GM19240 (cell line): Measurements from ENCODE around the gene CCDC12.

Source experiments
- DNase-seq: peaks from one replicate; pipeline ENCODE4 v3.0.0; 2011; ENCODE audit warnings: low spot score; ENCODE audit not compliant: insufficient read length

Gene CCDC12

DNA sequence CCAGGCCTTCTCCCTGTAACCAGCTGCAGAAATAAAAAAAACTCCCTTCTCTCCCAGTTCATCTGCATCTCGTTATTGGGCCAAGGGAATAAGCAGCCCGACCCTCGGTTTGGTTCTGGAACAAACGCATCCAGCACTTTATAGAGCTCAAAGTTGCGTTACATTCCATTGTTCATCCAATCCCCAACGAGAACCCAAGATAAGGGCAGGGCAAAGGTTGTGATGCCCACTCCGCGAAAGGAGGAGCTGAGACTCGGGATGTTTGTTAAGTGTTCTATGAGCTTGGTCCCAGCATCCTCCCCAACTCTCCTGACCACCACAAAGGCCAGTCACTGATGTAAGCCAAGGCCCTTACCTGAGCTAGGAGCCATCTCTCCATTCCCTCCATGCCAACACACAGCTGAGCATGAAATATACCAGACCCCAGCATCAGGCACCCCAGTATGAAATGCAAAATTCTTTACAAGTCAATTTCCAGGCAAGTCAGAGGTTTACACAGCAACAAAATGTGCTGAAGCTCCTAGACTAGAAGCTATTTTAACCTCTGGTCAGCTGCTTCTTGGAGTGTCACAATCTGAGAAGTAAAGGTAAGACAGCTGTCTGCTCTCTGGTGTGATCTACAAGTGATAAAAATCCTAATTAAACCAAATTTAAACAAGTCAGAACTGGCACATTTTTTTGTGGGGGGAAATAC lies 17.9 kb downstream of the CCDC12 start:
- DNase-seq = no peak

DNA sequence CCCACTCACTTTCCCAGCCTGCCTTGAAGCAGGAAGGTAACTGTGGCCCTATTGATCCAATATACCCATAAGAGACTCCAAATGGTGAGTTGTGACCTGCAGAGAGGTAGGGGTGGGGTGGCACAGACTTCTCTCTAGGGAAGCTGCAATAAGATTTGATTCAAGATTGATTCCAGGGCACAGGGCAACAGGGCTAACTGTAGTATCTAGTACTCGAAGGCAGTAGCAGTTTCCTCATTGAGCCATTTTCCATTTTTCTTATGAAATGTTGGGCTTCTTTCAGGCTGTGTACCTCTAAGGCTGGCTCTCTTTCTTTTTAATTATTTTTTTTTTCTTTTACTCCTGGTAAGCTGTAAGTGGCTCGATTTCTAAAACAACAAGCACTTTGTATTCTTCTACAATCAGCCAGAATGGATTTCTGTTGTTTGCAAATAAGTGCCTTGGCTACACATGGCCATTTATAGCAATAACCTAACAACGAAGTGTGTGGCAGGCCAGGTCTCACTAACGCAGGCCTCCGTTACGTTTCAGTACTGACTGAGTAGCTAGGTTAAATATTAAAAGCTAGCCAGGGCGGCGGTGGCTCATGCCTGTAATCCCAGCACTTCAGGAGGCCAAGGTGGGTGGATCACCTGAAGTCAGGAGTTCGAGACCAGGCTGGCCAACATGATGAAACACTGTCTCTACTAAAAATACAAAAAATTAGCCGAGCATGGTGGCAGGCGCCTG lies 19.3 kb downstream of the CCDC12 start:
- no peak for DNase-seq

DNA sequence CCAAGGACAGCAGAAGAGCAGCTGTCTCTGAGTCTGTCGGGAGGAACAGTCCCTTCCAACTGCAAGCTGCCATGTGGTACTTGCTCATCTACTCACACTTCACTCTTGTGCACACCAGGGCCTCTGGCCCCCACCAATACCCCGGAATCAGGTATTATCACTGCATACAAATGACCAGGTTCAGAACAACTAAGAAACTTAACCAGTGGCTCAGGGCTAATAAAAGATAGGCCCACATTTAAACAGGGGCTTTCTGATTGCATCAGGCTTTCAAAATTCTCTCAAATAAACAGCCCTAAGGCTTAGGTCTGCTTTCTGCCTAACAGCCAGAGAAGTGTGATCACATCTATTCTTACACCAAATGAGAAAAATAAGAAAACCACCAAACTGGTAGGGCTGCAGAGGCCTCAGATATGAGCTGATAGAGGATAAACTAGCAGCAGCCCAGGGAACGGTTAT lies 20.7 kb downstream of the CCDC12 start:
- no peak for DNase-seq

DNA sequence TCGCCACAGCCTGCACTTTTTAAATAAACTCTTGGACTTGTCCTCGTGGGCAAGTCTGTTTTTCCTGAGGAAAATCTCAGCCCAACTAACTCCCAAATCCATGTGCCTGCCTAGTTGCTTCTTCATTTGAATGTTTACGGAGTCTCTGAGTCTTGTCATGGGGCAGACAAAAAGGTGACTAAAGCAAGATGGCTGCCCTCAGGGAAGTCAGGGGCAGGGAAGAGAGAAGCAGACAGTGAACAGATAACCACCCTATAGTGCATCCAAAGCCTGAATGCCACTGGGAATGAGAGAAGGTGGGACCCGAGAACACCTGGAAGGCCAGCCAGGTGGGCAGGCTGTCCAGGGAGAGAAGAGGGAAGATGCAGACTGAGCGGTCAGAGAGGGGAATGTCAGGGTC lies 21.4 kb downstream of the CCDC12 start:
- no peak for DNase-seq

DNA sequence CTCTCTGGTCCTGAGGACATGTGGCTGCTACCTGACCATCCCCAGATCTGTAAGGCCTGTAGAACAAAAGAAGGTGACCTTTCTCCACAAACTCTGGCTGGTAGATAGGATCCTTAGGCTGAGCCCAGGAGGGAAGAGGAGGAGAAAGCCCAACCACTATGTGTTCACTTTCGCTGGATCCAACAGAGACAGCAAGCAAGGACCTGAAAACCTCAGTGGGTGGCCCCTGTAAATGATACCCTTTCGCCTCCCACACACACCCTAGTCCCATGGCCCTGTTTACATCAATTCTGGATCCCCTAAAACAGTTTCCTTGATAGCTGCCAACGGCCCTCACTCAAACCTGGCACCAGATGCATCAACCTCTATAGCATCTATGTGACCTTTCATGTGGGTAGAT lies 22.4 kb downstream of the CCDC12 start:
- DNase-seq = no peak

DNA sequence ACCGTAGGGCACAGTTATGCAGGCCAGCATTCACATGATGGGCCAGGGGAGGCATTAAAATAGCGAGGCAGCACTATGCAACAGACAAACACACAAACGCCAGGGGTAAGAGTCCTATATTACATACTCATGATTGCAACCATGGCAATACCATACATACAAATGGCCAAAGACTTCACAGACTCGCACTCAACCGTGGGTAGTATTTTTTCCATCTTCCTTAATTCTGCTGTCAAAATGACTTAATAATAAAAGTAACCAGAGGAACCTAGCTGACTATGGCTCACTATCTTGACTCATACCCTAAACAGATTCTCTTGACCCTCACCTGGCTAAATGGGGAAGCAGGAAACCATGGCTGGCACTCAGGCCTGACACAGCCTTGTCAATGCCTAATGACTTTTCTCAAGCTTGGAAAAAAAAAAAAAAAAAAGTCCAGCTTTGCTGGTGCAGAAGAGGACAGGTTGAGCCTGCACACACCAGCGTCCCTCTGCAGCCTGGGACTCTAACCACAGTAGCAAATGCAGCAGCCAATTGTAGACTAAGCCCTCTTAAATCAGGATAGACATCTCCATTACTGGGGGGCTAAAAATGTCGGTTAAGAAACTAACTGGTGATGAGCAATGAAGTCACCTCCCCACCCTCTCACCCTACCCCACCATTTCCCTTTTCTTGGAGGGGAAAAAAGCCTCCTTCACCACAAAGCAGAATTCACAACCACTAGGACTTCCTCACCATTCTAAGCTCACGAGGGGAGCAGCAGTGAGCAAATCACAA lies 23.1 kb downstream of the CCDC12 start:
- no peak for DNase-seq

DNA sequence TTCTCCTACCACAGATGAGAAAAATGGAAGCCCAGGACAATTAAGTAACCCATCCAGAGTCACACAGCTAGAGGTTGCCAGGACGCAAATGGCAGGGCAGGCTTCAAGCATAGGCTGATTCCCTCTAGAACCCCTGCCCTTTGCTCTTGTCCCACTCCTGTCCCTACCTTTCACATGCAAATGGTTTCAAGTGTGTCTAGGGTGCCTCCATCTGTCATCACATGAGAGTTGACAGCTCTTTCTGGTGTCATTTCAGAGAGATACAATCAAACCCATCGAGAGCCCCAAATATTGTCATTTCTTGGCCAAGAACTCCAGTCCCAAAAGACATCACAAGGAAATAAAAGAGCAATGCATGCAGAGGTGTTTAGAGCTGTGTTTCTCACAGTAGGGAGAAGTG lies 23.7 kb downstream of the CCDC12 start:
- no peak for DNase-seq

DNA sequence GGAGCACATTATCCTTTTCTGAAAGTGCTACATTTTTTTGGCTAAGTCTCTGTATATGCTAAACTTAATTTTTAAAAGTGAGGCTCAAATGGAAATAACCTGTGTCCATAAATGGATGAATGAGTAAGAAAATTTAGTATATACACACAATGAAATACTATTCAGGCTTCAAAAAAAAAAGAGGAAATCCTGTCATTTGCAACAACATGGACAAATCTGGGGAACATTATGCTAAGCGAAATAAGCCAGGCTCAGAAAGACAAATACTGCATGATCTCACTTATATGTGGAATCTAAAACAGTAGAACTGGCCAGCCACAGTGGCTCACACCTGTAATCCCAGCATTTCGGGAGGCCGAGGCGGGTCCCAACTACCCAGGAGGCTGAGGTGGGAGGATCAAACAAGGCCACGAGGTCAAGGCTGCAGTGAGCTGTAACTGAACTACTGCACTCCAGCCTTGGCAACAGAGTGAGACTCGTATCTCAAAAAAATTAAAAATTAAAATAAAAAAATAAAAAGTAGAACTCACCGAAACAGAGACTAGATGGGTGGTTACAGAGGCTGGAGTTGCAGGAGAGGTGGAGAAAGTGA lies 25.8 kb downstream of the CCDC12 start:
- DNase-seq = no peak

DNA sequence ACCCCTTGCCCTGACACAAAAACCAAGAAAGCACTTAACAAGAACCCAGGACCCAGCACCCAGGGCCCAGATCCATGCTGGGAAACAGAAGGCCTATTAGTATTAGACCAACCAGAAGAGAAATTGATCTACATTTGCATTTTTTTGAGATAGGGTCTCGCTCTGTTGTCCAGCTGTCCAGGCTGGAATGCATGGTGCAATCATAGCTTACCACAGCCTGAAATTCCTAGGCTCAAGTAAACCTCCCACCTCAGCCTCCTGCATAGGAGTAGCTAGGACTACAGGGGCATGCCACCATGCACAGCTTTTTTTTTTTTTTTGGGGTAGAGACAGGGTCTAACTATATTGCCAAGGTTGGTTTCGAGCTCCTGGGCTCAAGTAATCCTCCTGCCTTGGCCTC lies 26.4 kb downstream of the CCDC12 start:
- no peak for DNase-seq

DNA sequence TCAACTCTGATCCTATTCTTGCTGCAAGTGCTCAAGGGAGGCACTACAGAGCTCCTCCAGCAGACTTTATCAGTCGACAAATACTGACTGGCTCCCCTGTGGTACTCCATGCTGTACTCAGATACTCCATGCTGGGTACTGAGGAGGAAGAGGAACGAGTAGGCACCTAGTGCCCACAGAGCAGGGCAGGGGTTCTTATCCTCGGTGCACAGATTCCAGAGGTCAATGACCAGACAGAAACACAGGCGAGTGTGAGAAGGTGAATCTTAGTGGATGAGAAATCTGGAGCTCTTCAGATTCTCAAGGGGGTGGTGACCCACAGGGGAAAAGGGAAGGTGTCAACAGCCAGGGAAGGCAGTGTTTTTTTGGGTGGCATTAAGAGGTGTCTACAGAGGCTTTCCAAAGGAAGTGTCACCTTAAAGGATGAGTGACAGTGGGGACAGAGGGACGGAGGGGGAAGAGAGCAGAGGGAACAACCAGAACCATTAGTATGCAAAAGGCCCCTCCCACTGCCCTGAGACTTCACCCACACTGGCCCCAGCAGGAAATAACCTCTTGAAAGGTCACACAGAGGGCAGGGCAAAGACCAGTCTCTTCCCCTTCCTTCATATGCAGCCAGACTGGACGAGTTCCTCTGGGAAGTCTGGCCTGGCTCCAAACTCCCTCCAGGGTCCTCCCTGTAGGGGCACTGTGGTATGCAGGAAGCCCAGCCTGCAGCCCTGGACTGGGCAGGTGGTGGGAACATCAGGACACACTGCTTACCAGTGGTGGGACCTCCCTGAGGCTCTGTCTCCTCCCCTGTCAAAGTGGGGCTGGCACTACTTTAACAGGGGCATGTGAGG lies 27.5 kb downstream of the CCDC12 start:
- DNase-seq = no peak

DNA sequence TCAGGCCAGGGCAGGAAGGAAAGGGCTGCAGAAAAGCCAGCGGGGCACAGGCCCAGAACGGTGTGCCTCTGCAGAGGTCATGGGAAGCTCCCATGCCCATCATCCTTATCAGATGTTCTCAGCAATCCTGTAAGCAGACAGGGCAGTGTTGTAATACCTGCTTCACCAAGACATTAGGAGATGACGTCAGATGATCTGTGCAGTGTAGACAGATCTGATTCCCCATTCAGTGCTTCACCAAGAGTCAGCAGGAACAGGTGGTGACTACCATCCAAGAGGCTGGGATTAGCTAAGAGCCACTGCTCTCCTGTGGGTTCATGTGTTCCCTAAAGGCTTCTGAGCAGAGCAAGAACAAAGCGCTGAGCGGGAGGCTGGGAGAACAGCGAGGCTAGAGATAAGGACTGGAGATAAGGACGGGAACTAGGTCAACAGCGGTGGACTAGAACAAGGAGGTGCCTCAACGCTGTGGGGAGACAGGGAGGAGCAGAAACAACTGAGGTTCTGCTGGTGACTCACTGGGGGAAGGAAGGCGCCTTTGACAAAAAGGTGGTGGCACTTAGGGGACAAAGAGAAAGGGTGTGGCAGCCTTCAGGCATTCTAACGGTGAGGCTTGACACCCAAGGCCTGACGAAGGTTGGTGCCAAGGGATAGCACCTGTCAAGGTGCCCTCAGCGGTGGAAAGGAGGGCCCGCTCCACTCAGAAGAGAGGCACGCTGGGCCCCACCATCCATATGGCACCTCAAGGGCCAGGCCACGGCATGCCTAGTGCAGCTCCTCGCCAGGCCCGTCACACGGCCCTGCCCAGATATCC lies 28.4 kb downstream of the CCDC12 start:
- no peak for DNase-seq

DNA sequence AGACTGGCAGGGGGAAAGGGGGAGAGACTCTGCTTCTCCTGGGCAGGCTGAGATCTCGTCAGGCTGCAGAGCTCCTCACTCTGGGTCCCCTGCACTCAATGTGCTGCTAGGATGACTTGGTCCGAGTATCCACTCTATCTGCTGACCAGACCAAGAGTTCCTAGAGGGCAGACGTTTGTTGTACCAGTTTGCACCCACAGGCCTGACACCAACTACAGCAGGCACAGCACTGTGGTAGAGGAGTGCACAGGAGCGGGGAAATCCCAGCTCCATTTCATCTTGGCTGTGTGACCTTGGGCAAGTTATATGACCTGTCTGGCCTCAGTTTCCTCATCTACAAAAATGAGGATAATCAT lies 29.0 kb downstream of the CCDC12 start:
- no peak for DNase-seq

DNA sequence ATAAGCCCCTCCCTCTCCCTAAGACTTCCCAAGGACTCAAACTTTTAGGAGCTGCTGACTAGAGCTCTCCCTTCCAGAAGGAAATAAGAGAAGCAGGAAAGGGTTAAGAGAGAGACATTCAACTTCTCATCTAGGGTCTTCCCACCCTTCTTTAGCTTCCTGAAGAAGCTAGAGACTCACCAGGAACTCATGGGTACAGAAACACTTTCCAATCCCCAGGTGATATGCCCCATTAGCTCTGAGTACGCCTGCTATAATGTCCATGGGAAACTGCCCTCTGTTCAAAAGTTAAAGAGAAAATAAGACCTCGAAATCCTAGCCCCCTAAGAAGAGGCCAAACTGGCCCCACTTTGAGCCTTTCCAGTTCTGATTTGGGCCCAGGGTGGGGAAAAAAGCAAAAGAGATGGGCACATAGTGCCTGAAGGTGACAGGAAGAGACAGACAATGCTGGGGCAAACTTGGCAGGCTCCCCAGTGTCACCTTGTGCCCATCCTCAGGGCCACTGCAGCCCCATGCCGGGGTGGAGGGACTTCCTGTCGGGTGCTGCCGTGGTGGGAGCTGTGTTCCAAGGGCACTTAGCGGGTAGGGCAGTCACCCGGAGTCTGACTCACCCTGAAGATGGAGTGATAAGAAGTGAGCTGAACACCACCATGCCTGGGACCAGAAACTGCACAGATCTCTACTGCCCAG lies 29.5 kb downstream of the CCDC12 start:
- DNase-seq = no peak

DNA sequence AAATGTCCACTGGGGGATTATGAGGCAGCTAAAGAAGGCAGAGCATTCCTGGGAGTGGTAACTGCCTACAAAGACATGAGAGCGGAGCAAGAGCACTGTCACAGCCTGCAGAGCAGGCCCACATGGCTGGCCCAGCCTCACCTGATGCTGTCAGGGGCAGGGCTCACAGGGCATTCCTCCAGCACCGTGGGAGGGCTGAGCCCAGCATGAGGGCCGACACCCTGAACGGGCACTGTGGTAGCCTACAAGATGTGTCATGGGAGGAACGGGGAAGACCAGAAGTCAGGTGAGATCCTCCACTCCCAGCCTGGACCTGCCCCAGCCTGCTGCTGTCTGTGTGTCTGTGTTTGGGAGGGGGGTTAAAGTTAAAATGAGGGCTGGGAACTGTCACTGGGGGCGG lies 30.1 kb downstream of the CCDC12 start:
- DNase-seq = no peak

DNA sequence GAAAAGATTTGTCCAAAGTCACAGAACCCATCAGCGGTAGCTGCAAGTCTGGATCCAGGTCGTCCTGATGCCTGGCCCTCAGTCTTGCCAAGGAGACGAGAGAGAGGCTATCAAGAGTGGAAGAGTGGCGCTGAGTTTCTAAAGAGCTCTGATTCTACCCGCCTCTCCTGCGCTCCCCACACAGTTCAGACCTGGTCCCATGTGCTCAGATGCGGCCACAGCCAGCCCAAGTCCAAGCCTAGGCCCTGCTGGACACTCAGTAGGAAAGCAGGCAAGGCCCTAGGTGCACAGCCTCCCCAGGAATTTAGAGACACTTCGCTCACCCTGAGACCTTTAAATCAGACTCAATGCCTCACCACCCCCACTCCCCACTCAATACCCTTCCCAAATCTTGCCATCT lies 32.4 kb downstream of the CCDC12 start:
- no peak for DNase-seq

DNA sequence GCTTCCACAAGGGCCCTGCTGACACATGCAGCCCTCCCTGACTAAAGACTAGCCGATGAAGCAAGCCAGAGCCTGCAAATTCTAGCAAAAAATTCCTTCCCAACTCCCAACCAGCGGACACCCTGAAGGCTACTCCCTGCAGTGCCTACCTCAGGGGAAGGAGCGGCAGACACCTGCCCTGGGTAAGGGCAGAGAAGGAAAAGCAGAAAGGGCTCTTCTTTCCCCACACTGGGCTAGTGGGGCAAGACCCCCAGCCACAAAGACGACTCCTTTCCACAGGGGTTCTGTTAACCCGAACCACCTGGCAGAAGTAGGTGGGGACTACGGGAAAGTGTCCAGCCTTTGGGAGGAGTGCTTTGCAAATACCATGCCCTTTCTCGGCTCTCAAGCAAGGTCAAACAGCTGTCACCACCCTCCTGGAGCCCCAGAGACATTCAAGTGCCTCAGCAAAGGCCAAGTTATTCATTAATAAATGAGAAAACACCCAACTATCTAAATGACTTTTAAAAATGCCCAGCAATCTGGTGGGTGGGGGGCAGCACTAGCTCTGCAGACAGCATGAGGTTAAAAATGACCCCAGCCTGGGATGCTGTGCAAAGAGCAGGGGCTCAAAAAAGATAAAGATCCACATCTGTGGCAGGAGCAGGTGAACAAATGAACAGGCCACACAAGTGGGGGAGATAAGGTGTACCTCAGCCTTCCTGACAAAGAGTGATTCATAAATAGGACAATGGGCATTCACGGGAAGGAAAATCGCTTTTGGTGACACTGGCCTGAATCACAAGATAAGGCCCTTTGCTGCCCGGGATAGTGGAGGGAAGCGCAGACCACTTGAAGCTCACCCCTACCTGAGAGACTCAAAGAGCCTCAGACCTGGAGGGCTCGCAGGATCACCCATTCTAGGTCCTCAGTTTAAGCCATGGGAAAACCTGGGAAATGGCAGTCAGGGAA lies 33.0 kb downstream of the CCDC12 start:
- no peak for DNase-seq

DNA sequence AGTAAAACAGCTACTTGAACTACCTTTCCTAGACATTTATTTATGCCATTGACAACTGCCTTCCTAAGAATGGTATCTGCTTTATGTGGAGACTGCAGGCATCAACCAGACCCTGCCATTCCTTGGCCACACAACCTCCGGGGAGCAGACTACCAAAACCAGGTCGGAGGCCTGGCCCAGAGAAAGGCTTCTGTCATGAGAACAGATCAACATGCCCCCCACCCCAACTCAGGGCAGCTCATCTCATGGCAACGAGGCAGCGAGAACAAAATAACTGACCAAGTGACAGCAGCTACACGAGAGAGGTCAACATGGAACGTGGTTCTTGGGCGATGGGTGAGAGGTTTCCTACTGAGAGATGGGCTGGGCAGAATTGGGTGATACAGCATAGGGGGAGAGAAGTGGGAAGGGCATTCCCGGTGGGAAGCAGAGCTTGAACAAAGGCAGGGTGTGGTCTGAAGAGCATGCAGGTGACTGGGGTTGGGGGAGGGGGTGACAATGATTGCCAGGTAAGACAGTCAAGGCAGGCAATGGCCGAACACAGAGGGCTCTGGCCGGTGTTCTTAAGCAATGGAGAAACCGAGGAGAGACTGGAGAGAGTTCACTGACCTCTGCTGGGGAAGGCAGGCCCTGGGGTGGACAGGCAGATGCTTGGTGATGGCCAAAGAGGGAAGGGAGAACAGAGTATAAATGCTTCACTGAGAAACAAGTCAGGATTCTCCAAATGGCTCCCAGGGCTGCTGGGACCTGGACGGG lies 33.9 kb downstream of the CCDC12 start:
- no peak for DNase-seq

DNA sequence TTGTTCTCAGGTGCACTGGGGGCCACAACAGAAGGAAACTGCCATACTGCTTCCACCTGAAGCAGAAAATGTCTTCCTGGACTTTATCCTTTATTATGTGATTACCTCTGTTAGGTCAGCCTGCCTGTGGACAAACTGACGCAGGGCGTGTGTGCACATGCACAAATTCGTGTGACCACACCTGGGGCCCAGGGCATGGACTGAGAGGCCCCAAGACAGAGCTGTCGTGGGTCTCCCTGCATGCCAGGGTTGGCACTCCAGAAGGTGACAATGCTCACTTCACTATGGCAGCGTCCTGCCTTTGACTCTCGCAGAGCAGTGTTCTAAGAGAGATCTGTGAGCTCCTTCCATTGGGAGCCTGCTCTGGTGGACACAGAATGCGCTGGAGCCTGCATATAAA lies 34.5 kb downstream of the CCDC12 start:
- no peak for DNase-seq
